ENCODE results near the gene CWC27.

The CWC27 gene

DNA sequence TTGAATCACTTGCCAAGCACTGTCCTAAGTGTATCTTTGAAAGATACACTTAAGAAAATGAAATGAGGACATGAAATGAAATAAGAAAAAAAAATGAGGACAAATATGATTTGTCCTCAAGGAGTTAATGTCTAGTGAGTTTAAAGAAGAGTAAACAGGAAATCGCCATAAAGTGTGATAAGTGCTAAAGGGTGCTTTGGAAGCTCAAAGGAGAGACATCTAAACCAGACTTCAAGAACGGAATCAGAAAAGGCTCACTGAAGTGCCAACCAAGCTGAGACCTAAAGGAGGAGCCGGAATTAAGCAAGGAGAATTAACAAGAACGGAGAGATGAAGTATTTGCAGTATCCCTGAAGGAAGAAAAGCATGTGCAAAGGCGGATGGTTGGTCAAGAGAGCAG lies 200.8 kb downstream of the CWC27 start:
- DNase-seq (ENCODE audit: low read depth): no peak
- no peak overlapping the region for H3K4me3 ChIP-seq (ENCODE audit: low read depth, low read length)
- TF ChIP-seq CTCF (IDR thresholded peaks at IDR 0.05; ENCODE audit: low read depth, low read length, missing control alignments): no peak
- in situ Hi-C loops (cut with HindIII; ENCODE audit: low sequenced_read_pairs): no loop called here

DNA sequence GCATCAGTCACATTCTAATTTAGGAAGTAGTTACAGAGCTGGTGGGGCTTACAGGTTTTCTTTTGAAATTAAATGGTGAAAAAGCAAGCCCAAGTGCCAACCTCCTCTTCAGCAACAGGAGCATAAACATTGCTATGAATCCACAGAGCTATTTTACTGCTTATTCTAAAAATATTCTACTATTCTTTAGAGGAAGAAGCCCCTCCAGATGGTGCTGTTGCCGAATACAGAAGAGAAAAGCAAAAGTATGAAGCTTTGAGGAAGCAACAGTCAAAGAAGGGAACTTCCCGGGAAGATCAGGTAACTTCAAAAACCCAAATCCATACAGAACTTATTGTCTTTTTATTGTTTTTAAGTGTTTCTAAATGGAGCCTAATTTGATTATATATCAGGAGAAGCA lies 202.8 kb downstream of the CWC27 start:
- no peak for DNase-seq (ENCODE audit: low read depth)
- peak; percentile 11 for TF ChIP-seq CTCF (IDR thresholded peaks at IDR 0.05; ENCODE audit: low read depth, low read length, missing control alignments)
- in situ Hi-C loops (cut with HindIII; ENCODE audit: low sequenced_read_pairs): no loop called here
- no peak overlapping the region for H3K4me3 ChIP-seq (ENCODE audit: low read depth, low read length)

DNA sequence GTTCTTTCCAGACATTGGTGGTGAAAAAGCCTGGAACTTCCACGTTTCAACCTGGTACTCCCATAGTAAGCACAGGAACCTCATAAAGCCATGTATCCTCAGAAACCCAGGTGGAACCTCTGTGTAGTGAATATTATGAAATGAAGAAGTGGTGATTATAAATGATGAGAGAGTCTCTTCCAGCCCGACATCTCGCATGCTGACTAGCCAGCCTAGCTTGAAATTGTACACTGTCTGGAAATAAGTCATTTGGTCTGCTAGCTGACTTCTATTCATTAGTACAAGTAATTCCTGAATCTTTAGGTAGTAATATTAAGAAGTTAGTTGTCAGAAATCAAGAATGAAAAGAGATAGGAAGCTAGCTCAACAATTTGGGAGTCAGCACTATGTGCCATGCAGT lies 203.3 kb downstream of the CWC27 start:
- in situ Hi-C loops (cut with HindIII; ENCODE audit: low sequenced_read_pairs): no loop called here
- DNase-seq (ENCODE audit: low read depth): no peak
- TF ChIP-seq CTCF (IDR thresholded peaks at IDR 0.05; ENCODE audit: low read depth, low read length, missing control alignments): no peak
- H3K4me3 ChIP-seq (ENCODE audit: low read depth, low read length): no peak overlapping the region

DNA sequence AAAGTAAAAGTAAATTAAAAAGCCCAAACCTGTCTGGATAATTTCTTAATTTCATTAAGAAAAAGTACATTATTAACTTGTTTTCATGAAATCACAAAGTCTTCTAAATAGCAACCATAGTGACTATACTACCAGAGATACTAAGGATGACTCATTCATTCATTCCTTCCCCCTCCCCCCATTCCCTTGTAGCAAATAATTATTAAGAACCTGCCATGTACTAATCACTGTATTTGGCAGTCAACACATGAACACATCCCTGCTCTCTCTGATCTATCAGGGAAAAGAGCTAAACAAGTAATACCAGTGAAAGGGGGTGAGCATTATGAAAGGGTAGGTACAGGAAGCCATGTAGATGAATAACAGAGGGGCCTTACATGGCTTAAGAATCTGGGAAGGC lies 203.9 kb downstream of the CWC27 start:
- no peak for TF ChIP-seq CTCF (IDR thresholded peaks at IDR 0.05; ENCODE audit: low read depth, low read length, missing control alignments)
- DNase-seq (ENCODE audit: low read depth): no peak
- in situ Hi-C loops (cut with HindIII; ENCODE audit: low sequenced_read_pairs): no loop called here
- H3K4me3 ChIP-seq (ENCODE audit: low read depth, low read length): no peak overlapping the region

DNA sequence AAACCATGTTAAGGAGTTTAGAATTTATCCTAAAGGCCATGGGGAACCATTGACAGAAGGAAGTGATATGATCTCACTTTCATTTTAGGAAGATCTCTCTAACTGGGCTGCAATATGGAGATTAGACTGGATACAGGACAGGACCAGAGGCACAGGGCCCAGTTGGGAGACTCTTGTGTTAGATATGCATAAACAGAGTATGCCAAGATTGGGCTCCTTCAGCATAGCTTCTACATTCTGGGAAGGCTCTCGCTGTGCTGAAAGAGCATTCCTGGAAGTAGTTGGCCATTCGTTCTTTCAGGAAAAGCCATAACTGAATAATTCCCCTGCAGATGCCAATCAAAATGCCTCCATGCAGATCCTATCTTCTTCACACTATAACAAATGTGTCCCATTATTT lies 204.5 kb downstream of the CWC27 start:
- no peak for DNase-seq (ENCODE audit: low read depth)
- in situ Hi-C loops (cut with HindIII; ENCODE audit: low sequenced_read_pairs): no loop called here
- TF ChIP-seq CTCF (IDR thresholded peaks at IDR 0.05; ENCODE audit: low read depth, low read length, missing control alignments): no peak
- no peak overlapping the region for H3K4me3 ChIP-seq (ENCODE audit: low read depth, low read length)

GRCh38 chr5:64977779-64978178 lies 209.0 kb downstream of the CWC27 start:
- in situ Hi-C loops (cut with HindIII; ENCODE audit: low sequenced_read_pairs): no loop called here
- no peak for DNase-seq (ENCODE audit: low read depth)
- TF ChIP-seq CTCF (IDR thresholded peaks at IDR 0.05; ENCODE audit: low read depth, low read length, missing control alignments): no peak
- H3K4me3 ChIP-seq (ENCODE audit: low read depth, low read length): no peak overlapping the region

DNA sequence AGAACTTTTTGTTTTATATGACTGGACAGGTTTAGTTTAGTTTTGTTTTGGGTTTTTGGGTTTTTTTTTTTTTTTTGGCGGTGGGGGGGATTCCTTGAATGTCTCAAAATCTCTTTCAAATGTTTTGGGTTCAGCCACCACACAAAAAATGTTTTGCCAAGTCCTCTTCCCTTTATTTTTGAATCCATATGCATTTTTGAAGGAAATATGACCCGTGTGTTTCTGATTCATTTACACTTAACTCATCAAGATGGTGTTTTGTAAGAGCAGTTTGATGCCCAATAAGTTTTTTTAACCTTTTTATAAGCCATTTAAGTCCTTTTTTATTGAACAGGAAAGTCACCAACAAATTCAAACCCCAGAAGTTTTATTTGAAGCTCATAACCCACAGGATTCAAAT lies 209.8 kb downstream of the CWC27 start:
- no peak for DNase-seq (ENCODE audit: low read depth)
- TF ChIP-seq CTCF (IDR thresholded peaks at IDR 0.05; ENCODE audit: low read depth, low read length, missing control alignments): no peak
- in situ Hi-C loops (cut with HindIII; ENCODE audit: low sequenced_read_pairs): no loop called here
- no peak overlapping the region for H3K4me3 ChIP-seq (ENCODE audit: low read depth, low read length)

Measured in astrocyte of the cerebellum (primary cell).